HCT116 (cell line): ENCODE results near the gene MYH10. TPM values are rescaled to one million over a fixed set of nuclear protein-coding genes. Genes with fewer than 3 reads are reported as not detected.

Experiments
- ATAC-seq: fragments of 200-7000 bp; cut with Tn5 transposase; 2 replicates; pipeline ENCODE4 v1.9.1; 2020; ENCODE audit warnings: mild to moderate bottlenecking, moderate library complexity
- BruUV-seq: library from RNA; stranded (reverse); fragments of 400-500 nt; replicated peaks from 2 replicates; lab custom pipeline; 2021; lab: Mats Ljungman, UMichigan
- CTCF ChIA-PET: fragments of 300-600 bp; sonication (Branson Sonifier 250); formaldehyde crosslinking; loops from one replicate; lab custom pipeline; 2021; ENCODE audit warnings: antibody characterized with exemption; lab: Charles Lee
- POLR2A ChIA-PET: fragments of 300-600, 350-600 bp; sonication (Branson Sonifier 250); formaldehyde crosslinking; loops from one replicate; lab custom pipeline; 2021; ENCODE audit warnings: antibody characterized with exemption; lab: Charles Lee
- RAD21 ChIA-PET, 2 experiments: fragments of 300-600 bp; sonication (Branson Sonifier 250); formaldehyde crosslinking; loops; one replicate each; lab custom pipeline; 2023; ENCODE audit warnings: low total read pairs in 2 of 2; ENCODE audit not compliant: uncharacterized antibody in 2 of 2, unreplicated experiment in 2 of 2, low non-redundant PET in 1 of 2; lab: Charles Lee
- DNase-seq: peaks from one replicate; pipeline ENCODE4 v3.0.0-alpha.2; 2010; ENCODE audit warnings: low read depth, low spot score
- H2AFZ ChIP-seq: fragments of 200-600 bp; shearing (Covaris generic), sonication (generic); 2 replicates; pipeline ENCODE4 v1.6.1; 2017; ENCODE audit warnings: low read depth, mixed run types, mixed read lengths, antibody characterized with exemption, low read length; ENCODE audit not compliant: poor library complexity, severe bottlenecking
- H3K27ac ChIP-seq: 2 replicates; pipeline ENCODE4 v1.5.1; 2012; ENCODE audit warnings: low read depth, low read length
- H3K27me3 ChIP-seq: fragments of 200-600 bp; sonication (generic); 2 replicates; pipeline ENCODE4 v1.6.1; 2016; ENCODE audit warnings: mixed run types, low read length, mixed read lengths; ENCODE audit not compliant: insufficient read depth
- H3K36me3 ChIP-seq, 2 experiments: fragments of 200-500 bp in 1 of 2; fragments of 200-600 bp in 1 of 2; sonication (Bioruptor generic) in 1 of 2; sonication (generic) in 1 of 2; 2 replicates each; pipeline versions ENCODE4 v1.5.1 to v1.6.1; 2014 to 2016; ENCODE audit warnings: low read length in 2 of 2, inconsistent platforms in 1 of 2, mixed read lengths in 1 of 2, mixed run types in 1 of 2; ENCODE audit not compliant: insufficient read depth in 2 of 2, control insufficient read depth in 1 of 2
- H3K4me1 ChIP-seq, 2 experiments: fragments of 200-600 bp in 1 of 2; sonication (generic) in 1 of 2; 2 replicates each; pipeline versions ENCODE4 v1.5.1 to v1.6.1; 2012 to 2017; ENCODE audit warnings: low read length in 2 of 2, inconsistent platforms in 1 of 2, mild to moderate bottlenecking in 1 of 2, mixed read lengths in 1 of 2, mixed run types in 1 of 2, moderate library complexity in 1 of 2; ENCODE audit not compliant: insufficient read depth in 2 of 2, control insufficient read depth in 1 of 2
- H3K4me2 ChIP-seq: fragments of 200-600 bp; sonication (generic); 2 replicates; pipeline ENCODE4 v1.6.1; 2017; ENCODE audit warnings: mixed run types, low read length, mixed read lengths
- H3K4me3 ChIP-seq, 2 experiments: fragments of 200-600 bp in 1 of 2; sonication (generic) in 1 of 2; replicated peaks in 1 of 2; 2 replicates each; pipeline ENCODE4 v1.5.1; 2011 to 2016; ENCODE audit warnings: low read length in 2 of 2, control low read depth in 1 of 2, low read depth in 1 of 2, mild to moderate bottlenecking in 1 of 2, mixed read lengths in 1 of 2, mixed run types in 1 of 2
- H3K79me2 ChIP-seq: fragments of 200-600 bp; sonication (generic); 2 replicates; pipeline ENCODE4 v1.6.1; 2017; ENCODE audit warnings: mild to moderate bottlenecking, mixed run types, low read length, moderate library complexity, mixed read lengths; ENCODE audit not compliant: insufficient read depth
- H3K9ac ChIP-seq: fragments of 200-600 bp; sonication (generic); 2 replicates; pipeline ENCODE4 v1.6.1; 2016; ENCODE audit warnings: low read length, mixed read lengths
- H3K9me2 ChIP-seq: fragments of 200-600 bp; sonication (generic), shearing (Covaris generic); 2 replicates; pipeline ENCODE4 v1.6.1; 2017; ENCODE audit warnings: mixed run types, mild to moderate bottlenecking, moderate library complexity; ENCODE audit not compliant: insufficient read depth
- H3K9me3 ChIP-seq, 2 experiments: fragments of 200-500 bp in 1 of 2; fragments of 200-600 bp in 1 of 2; sonication (Bioruptor generic) in 1 of 2; sonication (generic) in 1 of 2; 2 replicates each; pipeline ENCODE4 v1.6.1; 2014 to 2017; ENCODE audit warnings: low read length in 2 of 2, mixed read lengths in 2 of 2, inconsistent platforms in 1 of 2, low read depth in 1 of 2, mild to moderate bottlenecking in 1 of 2, mixed run types in 1 of 2, moderate library complexity in 1 of 2; ENCODE audit not compliant: control insufficient read depth in 1 of 2, insufficient read depth in 1 of 2
- H4K20me1 ChIP-seq: fragments of 200-600 bp; sonication (generic), shearing (Covaris generic); 2 replicates; pipeline ENCODE4 v1.6.1; 2017; ENCODE audit warnings: mixed run types, mild to moderate bottlenecking, moderate library complexity; ENCODE audit not compliant: insufficient read depth
- CEBPB ChIP-seq: IDR thresholded peaks from 2 replicates; pipeline ENCODE4 v1.6.1; 2012; ENCODE audit warnings: low read depth
- CTCF ChIP-seq, 3 experiments: fragments of 200-600 bp in 1 of 3; sonication (generic) in 1 of 3; IDR thresholded peaks in 2 of 3; conservative IDR thresholded peaks in 1 of 3; 2 replicates each; pipeline ENCODE4 v1.5.1; 2012 to 2017; ENCODE audit warnings: low read depth in 2 of 3, low read length in 2 of 3, antibody characterized with exemption in 1 of 3, borderline replicate concordance in 1 of 3, control low read depth in 1 of 3, mild to moderate bottlenecking in 1 of 3, mixed read lengths in 1 of 3, mixed run types in 1 of 3, moderate library complexity in 1 of 3; ENCODE audit not compliant: insufficient read depth in 1 of 3
- EGR1 ChIP-seq: IDR thresholded peaks from 2 replicates; pipeline ENCODE4 v1.6.1; 2012; ENCODE audit warnings: low read depth
- ELF1 ChIP-seq: IDR thresholded peaks from 2 replicates; pipeline ENCODE4 v1.6.1; 2012; ENCODE audit warnings: low read depth, borderline replicate concordance
- FOSL1 ChIP-seq: IDR thresholded peaks from 2 replicates; pipeline ENCODE4 v1.6.1; 2012; ENCODE audit warnings: low read depth
- JUND ChIP-seq: IDR thresholded peaks from 2 replicates; pipeline ENCODE4 v1.6.1; 2012
- POLR2A ChIP-seq: IDR thresholded peaks from 2 replicates; pipeline ENCODE4 v1.7.0; 2011; ENCODE audit warnings: borderline replicate concordance; ENCODE audit not compliant: insufficient read depth, insufficient read length; ENCODE audit errors: extremely low read depth
- POLR2AphosphoS5 ChIP-seq: IDR thresholded peaks from 2 replicates; pipeline ENCODE4 v1.6.1; 2011; ENCODE audit warnings: mild to moderate bottlenecking, low read depth, low read length, moderate library complexity
- RAD21 ChIP-seq: IDR thresholded peaks from 2 replicates; pipeline ENCODE4 v1.6.1; 2012; ENCODE audit warnings: low read depth, mild to moderate bottlenecking
- REST ChIP-seq: IDR thresholded peaks from 2 replicates; pipeline ENCODE4 v1.6.1; 2012; ENCODE audit warnings: low read depth
- SIN3A ChIP-seq: IDR thresholded peaks from 2 replicates; pipeline ENCODE4 v1.6.1; 2012; ENCODE audit warnings: low read depth
- SP1 ChIP-seq: IDR thresholded peaks from 2 replicates; pipeline ENCODE4 v1.6.1; 2012; ENCODE audit warnings: low read depth
- SRF ChIP-seq: IDR thresholded peaks from 2 replicates; pipeline ENCODE4 v1.6.1; 2012; ENCODE audit warnings: low read depth
- ZBTB33 ChIP-seq: IDR thresholded peaks from 2 replicates; pipeline ENCODE4 v1.6.1; 2011; ENCODE audit warnings: mild to moderate bottlenecking, low read length, moderate library complexity; ENCODE audit not compliant: insufficient replicate concordance; ENCODE audit errors: extremely low read depth
- ZFX ChIP-seq: fragments of 450-650 bp; IDR thresholded peaks from 2 replicates; pipeline ENCODE4 v1.6.1; 2017
- intact Hi-C: fragments of 100-400 bp; cut with micrococcal nuclease; formaldehyde crosslinking; loops from 2 replicates; pipeline ENCODE4 v1.10.0; 2022
- total RNA-seq: library from RNA; stranded (reverse); gene quantifications from one replicate; pipeline ENCODE4 v1.2.1, GENCODE V29; 2021; ENCODE audit not compliant: unreplicated experiment

MYH10 gene
- total RNA-seq, 1 experiment from 2014 or later, result 39.2 TPM

GRCh38 chr17:8599351-8600011 is 31.0 kb downstream of the MYH10 start:
- Histone ChIP-seq H3K9me3 (no peaks in the 10 kb centered on the region), H3K4me3 (no peak overlapping the region), H3K9me2 (no peaks in the 10 kb centered on the region), H3K79me2 (no peaks in the 10 kb centered on the region), H2AFZ (no peak overlapping the region), H3K9ac (no peak overlapping the region), H3K27me3 (no peaks in the 10 kb centered on the region), H3K4me2 (no peak overlapping the region), H4K20me1 (no peaks in the 10 kb centered on the region), H3K4me1 (no peaks in the 10 kb centered on the region), H3K36me3 (no peaks in the 10 kb centered on the region), H3K27ac (no peak overlapping the region)
- POLR2A ChIA-PET, result no interaction called here
- no peak for ATAC-seq
- RAD21 ChIA-PET, result no interaction called here
- DNase-seq, result no peak
- BruUV-seq, result no TSS peak
- intact Hi-C loops, result no loop called here
- TF ChIP-seq JUND (no peak), ELF1 (no peak), SP1 (no peak), SRF (no peak), POLR2A (no peak), EGR1 (no peak), FOSL1 (no peak), CTCF (IDR thresholded peaks at IDR 0.05 in 2 of 3, conservative IDR thresholded peaks at IDR 0.05 in 1 of 3; ENCODE audit: borderline replicate concordance in 1 of 3, insufficient read depth in 1 of 3, low read depth in 2 of 3, low read length in 2 of 3) (no peak), CEBPB (no peak), REST (no peak), ZBTB33 (no peak), SIN3A (no peak), POLR2AphosphoS5 (no peak), ZFX (no peak), RAD21 (no peak)
- CTCF ChIA-PET, result no interaction called here
